ENCODE measurements around the gene VMAC.

The VMAC gene

GRCh38 chr19:5916181-5916708 lies 11.6 kb downstream of the VMAC start:
- Histone ChIP-seq H3K4me1 (ENCODE audit: control extremely low read depth in 1 of 4, control insufficient read depth in 4 of 4, insufficient read depth in 4 of 4, low read length in 3 of 4) (no peaks in the 10 kb centered on the region), H3K27ac (ENCODE audit: insufficient read depth in 1 of 2, low read depth in 1 of 2, low read length in 2 of 2, poor library complexity in 1 of 2, severe bottlenecking in 2 of 2) (no peak overlapping the region), H3K27me3 (replicated peaks in 2 of 5; ENCODE audit: control insufficient read depth in 4 of 5, insufficient read depth in 5 of 5, low read length in 4 of 5) (no peaks in the 10 kb centered on the region), H3K9me3 (ENCODE audit: control extremely low read depth in 1 of 5, control insufficient read depth in 4 of 5, insufficient read depth in 2 of 5, low read depth in 1 of 5, low read length in 4 of 5) (no peaks in the 10 kb centered on the region), H3K4me3 (ENCODE audit: control insufficient read depth in 1 of 7, extremely low read depth in 1 of 7, insufficient read depth in 4 of 7, low read depth in 2 of 7, low read length in 6 of 7) (no peak overlapping the region), H3K36me3 (ENCODE audit: control insufficient read depth in 4 of 4, insufficient read depth in 4 of 4, low read length in 3 of 4) (peaks cover 8 to 66% (median 50%) of the 10 kb centered on the region in 4 experiments)
- ChIA-PET POLR2A (no interaction called here), CTCF (no interaction called here)
- no peak for DNase-seq
- 91% methylated on average over 14 of the region's 14 CpGs for WGBS (ENCODE audit: insufficient coverage)

DNA sequence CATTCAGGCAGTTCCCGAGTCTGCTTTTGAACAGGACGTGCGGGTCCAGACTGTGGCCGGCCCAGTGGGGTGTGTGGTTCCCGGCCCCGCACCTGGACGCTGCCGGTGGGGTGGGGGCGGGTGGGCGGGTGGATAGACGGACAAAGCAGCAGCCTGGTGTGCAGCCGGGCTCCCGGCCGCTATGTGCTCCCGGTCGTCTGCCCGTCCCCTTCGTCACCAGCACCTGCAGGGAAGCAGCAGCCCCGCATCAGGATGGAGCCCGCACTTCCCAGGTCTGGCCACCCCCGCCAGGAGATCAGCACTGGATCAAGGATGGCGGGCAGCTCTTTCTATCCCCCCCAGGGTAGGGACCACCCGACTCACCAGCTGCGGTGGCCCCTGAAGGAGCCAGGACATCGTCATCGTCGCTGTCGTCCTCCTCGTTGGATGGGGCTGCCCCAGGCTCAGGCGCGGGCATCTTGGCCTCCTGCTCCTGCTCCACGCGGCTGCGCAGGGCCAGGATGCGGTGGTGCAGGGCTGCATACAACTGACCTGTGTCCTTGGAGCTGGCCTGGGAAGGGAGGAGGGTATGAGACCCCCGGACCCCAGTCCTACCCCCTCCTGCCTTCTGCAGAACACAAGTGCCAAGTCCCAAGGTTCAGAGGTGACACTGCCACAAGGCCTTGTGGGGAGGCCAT lies 12.9 kb downstream of the VMAC start:
- WGBS (ENCODE audit: insufficient coverage) = 98% methylated on average over 29 of the region's 36 CpGs
- POLR2A ChIA-PET = no interaction called here
- CTCF ChIA-PET = interaction anchor here (1.3 kb wide), 1 partner anchor 51 kb away, joined by 3 read pairs; no protein-coding TSS in a partner anchor

DNA sequence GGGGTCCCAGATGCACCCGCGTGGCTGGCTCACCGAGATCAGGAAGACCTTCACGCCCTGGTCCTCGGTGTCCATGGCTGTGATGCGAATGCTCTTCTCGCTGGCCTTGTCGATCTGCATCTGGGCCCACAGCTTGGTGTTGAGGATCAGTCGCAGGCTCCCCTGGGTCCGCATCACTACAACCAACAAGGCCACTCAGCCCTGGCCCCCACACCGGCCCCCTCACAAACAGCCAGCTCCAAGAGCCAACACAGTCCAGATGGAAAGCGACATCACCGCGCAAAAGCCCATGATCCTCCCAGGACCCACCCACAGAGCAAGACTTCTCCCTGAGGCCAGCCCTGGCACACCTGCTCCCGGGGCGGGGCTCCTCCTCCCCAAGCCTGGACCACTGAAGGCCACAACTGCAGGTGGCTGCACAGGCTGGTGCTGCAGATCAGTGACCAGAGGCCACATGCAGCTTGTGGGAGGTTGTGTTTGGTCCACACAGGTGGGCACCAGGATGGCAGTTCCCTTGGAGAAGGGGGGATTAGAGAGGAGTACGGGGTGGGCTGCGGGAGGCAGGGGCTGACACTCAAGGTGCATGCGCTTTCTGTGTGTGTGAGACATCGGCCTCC lies 13.9 kb downstream of the VMAC start:
- Histone ChIP-seq H3K9me3 (ENCODE audit: control extremely low read depth in 1 of 5, control insufficient read depth in 4 of 5, insufficient read depth in 2 of 5, low read depth in 1 of 5, low read length in 4 of 5) (no peaks in the 10 kb centered on the region), H3K4me1 (ENCODE audit: control extremely low read depth in 1 of 4, control insufficient read depth in 4 of 4, insufficient read depth in 4 of 4, low read length in 3 of 4) (no peaks in the 10 kb centered on the region), H3K4me3 (ENCODE audit: control insufficient read depth in 1 of 7, extremely low read depth in 1 of 7, insufficient read depth in 4 of 7, low read depth in 2 of 7, low read length in 6 of 7) (no peak overlapping the region), H3K36me3 (ENCODE audit: control insufficient read depth in 4 of 4, insufficient read depth in 4 of 4, low read length in 3 of 4) (peaks cover 8 to 87% (median 66%) of the 10 kb centered on the region in 4 experiments), H3K27ac (ENCODE audit: insufficient read depth in 1 of 2, low read depth in 1 of 2, low read length in 2 of 2, poor library complexity in 1 of 2, severe bottlenecking in 2 of 2) (no peak overlapping the region), H3K27me3 (replicated peaks in 2 of 5; ENCODE audit: control insufficient read depth in 4 of 5, insufficient read depth in 5 of 5, low read length in 4 of 5) (no peaks in the 10 kb centered on the region)
- DNase-seq = no peak
- ChIA-PET CTCF (interaction anchor here (1.3 kb wide), 1 partner anchor 50 kb away, joined by 3 read pairs; no protein-coding TSS in a partner anchor), POLR2A (interaction anchor here (0.8 kb wide), 1 partner anchor 95 kb away, joined by 3 read pairs; no protein-coding TSS in a partner anchor)
- 99% methylated on average over 15 of the region's 20 CpGs for WGBS (ENCODE audit: insufficient coverage)

More for the DNA sequence above, 12.9 kb downstream of the VMAC start:
- no peak overlapping the region for H3K27ac ChIP-seq (ENCODE audit: insufficient read depth in 1 of 2, low read depth in 1 of 2, low read length in 2 of 2, poor library complexity in 1 of 2, severe bottlenecking in 2 of 2)
- no peaks in the 10 kb centered on the region for H3K4me1 ChIP-seq (ENCODE audit: control extremely low read depth in 1 of 4, control insufficient read depth in 4 of 4, insufficient read depth in 4 of 4, low read length in 3 of 4)
- H3K36me3 ChIP-seq (ENCODE audit: control insufficient read depth in 4 of 4, insufficient read depth in 4 of 4, low read length in 3 of 4) = peaks cover 8 to 79% (median 61%) of the 10 kb centered on the region in 4 experiments
- DNase-seq = no peak
- no peak overlapping the region for H3K4me3 ChIP-seq (ENCODE audit: control insufficient read depth in 1 of 7, extremely low read depth in 1 of 7, insufficient read depth in 4 of 7, low read depth in 2 of 7, low read length in 6 of 7)
- H3K9me3 ChIP-seq (ENCODE audit: control extremely low read depth in 1 of 5, control insufficient read depth in 4 of 5, insufficient read depth in 2 of 5, low read depth in 1 of 5, low read length in 4 of 5) = no peaks in the 10 kb centered on the region
- H3K27me3 ChIP-seq (replicated peaks in 2 of 5; ENCODE audit: control insufficient read depth in 4 of 5, insufficient read depth in 5 of 5, low read length in 4 of 5) = no peaks in the 10 kb centered on the region

- Histone ChIP-seq H3K9me3 (ENCODE audit: control extremely low read depth in 1 of 5, control insufficient read depth in 4 of 5, insufficient read depth in 2 of 5, low read depth in 1 of 5, low read length in 4 of 5) (no peaks in the 10 kb centered on the region), H3K4me3 (ENCODE audit: control insufficient read depth in 1 of 7, extremely low read depth in 1 of 7, insufficient read depth in 4 of 7, low read depth in 2 of 7, low read length in 6 of 7) (no peak overlapping the region)
- 93% methylated on average over 17 of the region's 21 CpGs for WGBS (ENCODE audit: insufficient coverage)
Observed at GRCh38 chr19:5921516-5922160, 17.0 kb downstream of the VMAC start.

GRCh38 chr19:5922161-5922545 lies 17.5 kb downstream of the VMAC start:
- H3K4me1 ChIP-seq (ENCODE audit: control extremely low read depth in 1 of 4, control insufficient read depth in 4 of 4, insufficient read depth in 4 of 4, low read length in 3 of 4) = no peaks in the 10 kb centered on the region
- DNase-seq = no peak
- no peak overlapping the region for H3K4me3 ChIP-seq (ENCODE audit: control insufficient read depth in 1 of 7, extremely low read depth in 1 of 7, insufficient read depth in 4 of 7, low read depth in 2 of 7, low read length in 6 of 7)
- H3K27ac ChIP-seq (ENCODE audit: insufficient read depth in 1 of 2, low read depth in 1 of 2, low read length in 2 of 2, poor library complexity in 1 of 2, severe bottlenecking in 2 of 2) = no peak overlapping the region
- H3K27me3 ChIP-seq (replicated peaks in 2 of 5; ENCODE audit: control insufficient read depth in 4 of 5, insufficient read depth in 5 of 5, low read length in 4 of 5) = no peaks in the 10 kb centered on the region
- ChIA-PET POLR2A (no interaction called here), CTCF (no interaction called here)
- peaks cover 9 to 92% (median 78%) of the 10 kb centered on the region in 4 experiments for H3K36me3 ChIP-seq (ENCODE audit: control insufficient read depth in 4 of 4, insufficient read depth in 4 of 4, low read length in 3 of 4)
- WGBS (ENCODE audit: insufficient coverage) = 95% methylated on average over 10 of the region's 12 CpGs
- H3K9me3 ChIP-seq (ENCODE audit: control extremely low read depth in 1 of 5, control insufficient read depth in 4 of 5, insufficient read depth in 2 of 5, low read depth in 1 of 5, low read length in 4 of 5) = no peaks in the 10 kb centered on the region

More at GRCh38 chr19:5921516-5922160, 17.0 kb downstream of the VMAC start:
- POLR2A ChIA-PET = no interaction called here
- Histone ChIP-seq H3K4me1 (ENCODE audit: control extremely low read depth in 1 of 4, control insufficient read depth in 4 of 4, insufficient read depth in 4 of 4, low read length in 3 of 4) (no peaks in the 10 kb centered on the region), H3K36me3 (ENCODE audit: control insufficient read depth in 4 of 4, insufficient read depth in 4 of 4, low read length in 3 of 4) (peaks cover 10 to 92% (median 78%) of the 10 kb centered on the region in 4 experiments), H3K27me3 (replicated peaks in 2 of 5; ENCODE audit: control insufficient read depth in 4 of 5, insufficient read depth in 5 of 5, low read length in 4 of 5) (no peaks in the 10 kb centered on the region), H3K27ac (ENCODE audit: insufficient read depth in 1 of 2, low read depth in 1 of 2, low read length in 2 of 2, poor library complexity in 1 of 2, severe bottlenecking in 2 of 2) (no peak overlapping the region)
- CTCF ChIA-PET = no interaction called here
- no peak for DNase-seq

GRCh38 chr19:5923356-5923755 lies 18.7 kb downstream of the VMAC start:
- Histone ChIP-seq H3K4me3 (ENCODE audit: control insufficient read depth in 1 of 7, extremely low read depth in 1 of 7, insufficient read depth in 4 of 7, low read depth in 2 of 7, low read length in 6 of 7) (no peak overlapping the region), H3K9me3 (ENCODE audit: control extremely low read depth in 1 of 5, control insufficient read depth in 4 of 5, insufficient read depth in 2 of 5, low read depth in 1 of 5, low read length in 4 of 5) (no peaks in the 10 kb centered on the region), H3K27me3 (replicated peaks in 2 of 5; ENCODE audit: control insufficient read depth in 4 of 5, insufficient read depth in 5 of 5, low read length in 4 of 5) (no peaks in the 10 kb centered on the region), H3K36me3 (ENCODE audit: control insufficient read depth in 4 of 4, insufficient read depth in 4 of 4, low read length in 3 of 4) (peaks cover 10 to 93% (median 76%) of the 10 kb centered on the region in 4 experiments), H3K27ac (ENCODE audit: insufficient read depth in 1 of 2, low read depth in 1 of 2, low read length in 2 of 2, poor library complexity in 1 of 2, severe bottlenecking in 2 of 2) (no peak overlapping the region), H3K4me1 (ENCODE audit: control extremely low read depth in 1 of 4, control insufficient read depth in 4 of 4, insufficient read depth in 4 of 4, low read length in 3 of 4) (no peaks in the 10 kb centered on the region)
- no peak for DNase-seq
- 97% methylated on average over 16 of the region's 16 CpGs for WGBS (ENCODE audit: insufficient coverage)
- CTCF ChIA-PET = no interaction called here
- POLR2A ChIA-PET = no interaction called here
